Activated CD8-positive, alpha-beta memory T cell treated with anti-CD3 and anti-CD28 coated beads for 1 hour (primary cell): ENCODE measurements around the gene MEG3.

Experiments
- DNase-seq, 2 donors: peaks; one replicate each; pipeline ENCODE4 v3.0.0-alpha.2; 2020; ENCODE audit warnings: low read depth in 1 of 2; ENCODE audit errors: extremely low read depth in 1 of 2

Gene MEG3

DNA sequence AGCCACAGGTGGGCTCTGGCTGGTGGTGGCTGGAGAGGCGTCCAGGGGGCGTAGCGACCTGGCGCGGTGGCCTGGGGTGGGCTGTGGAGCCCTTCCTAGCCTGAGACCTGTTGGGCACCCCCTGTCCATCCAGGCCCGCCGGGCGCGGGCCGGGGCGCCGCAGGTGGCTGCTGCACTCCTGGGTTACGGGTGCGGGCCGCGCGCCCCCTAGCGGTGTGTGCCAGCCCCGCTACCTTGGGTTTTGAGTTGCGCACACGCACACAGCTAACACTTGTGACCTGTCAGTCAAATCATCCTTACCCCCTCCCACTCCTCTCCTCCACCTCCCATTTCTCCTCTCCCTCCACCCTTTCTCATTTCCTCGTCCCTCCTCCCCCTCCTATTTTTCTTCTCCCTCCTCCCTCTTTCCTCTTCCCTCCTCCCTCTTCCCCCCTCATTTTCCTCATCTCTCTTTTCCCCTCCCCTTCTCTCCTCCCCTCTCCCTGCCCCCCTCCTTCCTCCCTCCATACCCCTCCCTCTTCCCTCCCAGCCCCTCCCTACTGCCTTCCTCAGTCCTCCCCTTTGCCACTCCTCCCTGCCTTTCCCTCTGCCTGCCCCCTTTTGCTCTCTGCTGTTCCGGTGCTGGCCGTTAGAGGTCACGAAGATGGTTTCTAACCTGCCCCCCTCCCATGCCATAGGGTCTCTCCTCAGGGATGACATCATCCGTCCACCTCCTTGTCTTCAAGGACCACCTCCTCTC lies 2.3 kb downstream of the MEG3 start:
- DNase-seq: no peak

DNA sequence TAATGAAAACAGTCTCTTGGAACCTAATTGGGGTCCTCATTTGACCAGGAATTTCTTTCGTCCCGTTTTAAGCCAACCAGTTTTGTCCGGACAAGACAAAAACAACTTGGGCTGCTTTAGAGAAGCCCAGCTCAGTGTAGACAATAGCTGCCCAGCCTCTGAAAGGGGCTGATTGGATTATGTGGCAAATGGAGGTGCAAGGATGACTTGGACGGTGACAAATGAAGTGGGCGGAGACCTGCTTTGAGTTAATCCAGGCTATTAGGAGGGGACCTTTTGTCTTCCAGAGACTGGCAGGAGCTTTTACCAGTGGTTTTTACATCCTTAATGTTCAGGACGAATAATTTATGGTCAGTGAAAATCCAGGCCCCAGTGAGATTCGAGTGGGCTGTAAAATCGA lies 4.8 kb downstream of the MEG3 start:
- no peak for DNase-seq

DNA sequence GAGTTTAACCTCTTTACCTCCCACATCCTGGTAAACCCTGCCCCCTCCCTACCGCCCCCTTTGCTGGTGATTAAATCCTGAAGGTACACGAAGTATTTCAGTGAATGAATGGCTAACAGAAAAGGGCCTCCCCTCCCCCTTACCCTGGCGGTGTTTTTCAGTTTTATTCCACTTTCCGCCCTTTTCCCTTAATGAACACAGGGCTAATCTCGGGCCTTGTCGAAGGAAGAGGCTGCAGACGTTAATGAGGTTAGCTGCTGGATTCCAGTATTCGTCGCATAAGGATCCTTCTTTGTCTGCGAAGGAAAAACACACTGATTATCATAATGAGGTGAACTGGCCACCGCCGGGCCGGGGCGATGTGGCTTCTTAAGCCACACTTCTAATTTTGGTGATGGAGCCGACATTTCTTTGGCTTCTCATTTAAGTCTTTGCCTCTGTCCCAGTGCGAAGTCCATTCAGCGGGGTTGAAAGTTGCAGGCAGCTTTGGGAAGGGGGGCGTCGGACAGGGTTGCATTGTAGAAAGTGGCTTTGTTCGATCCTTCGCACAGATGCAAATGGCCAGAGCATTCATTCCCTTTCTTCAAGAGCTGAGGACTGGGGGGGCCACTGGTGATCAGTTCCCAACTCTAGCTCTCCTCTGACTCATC lies 6.5 kb downstream of the MEG3 start:
- DNase-seq: no peak

DNA sequence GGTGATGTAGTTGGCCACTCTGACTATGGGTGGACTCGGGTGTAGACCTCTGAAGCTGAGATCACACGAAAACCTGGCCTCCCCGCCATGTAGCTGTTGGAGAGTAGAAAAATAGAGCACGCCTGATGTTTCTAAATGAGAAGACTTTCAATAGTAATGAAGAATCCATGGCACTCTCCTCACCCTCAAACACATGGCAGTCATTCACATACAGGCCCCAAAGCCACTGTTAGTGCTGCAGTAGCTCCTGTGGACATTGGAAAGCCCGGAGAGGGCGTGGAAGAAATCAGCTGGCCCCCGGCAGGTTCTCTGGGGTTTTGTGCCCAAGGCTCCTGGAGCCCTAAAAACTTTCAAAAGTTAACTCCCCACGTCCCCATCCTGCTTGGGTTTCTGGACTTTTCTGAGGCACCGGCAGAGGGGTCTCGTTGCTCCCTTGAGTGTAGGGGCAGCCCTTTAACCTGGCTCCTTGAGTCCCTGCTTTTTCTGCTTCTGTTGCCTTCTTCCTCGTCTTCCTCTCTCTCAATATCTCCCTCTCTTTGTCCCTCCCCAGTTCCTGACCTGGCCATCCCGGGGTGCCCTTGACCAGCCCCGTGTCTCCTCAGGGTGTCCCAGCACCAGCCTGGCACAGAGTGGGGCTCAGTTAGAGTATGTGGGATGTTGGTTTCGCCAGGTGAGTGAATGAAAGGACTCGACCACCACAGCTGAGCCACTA lies 8.3 kb downstream of the MEG3 start:
- DNase-seq: no peak

DNA sequence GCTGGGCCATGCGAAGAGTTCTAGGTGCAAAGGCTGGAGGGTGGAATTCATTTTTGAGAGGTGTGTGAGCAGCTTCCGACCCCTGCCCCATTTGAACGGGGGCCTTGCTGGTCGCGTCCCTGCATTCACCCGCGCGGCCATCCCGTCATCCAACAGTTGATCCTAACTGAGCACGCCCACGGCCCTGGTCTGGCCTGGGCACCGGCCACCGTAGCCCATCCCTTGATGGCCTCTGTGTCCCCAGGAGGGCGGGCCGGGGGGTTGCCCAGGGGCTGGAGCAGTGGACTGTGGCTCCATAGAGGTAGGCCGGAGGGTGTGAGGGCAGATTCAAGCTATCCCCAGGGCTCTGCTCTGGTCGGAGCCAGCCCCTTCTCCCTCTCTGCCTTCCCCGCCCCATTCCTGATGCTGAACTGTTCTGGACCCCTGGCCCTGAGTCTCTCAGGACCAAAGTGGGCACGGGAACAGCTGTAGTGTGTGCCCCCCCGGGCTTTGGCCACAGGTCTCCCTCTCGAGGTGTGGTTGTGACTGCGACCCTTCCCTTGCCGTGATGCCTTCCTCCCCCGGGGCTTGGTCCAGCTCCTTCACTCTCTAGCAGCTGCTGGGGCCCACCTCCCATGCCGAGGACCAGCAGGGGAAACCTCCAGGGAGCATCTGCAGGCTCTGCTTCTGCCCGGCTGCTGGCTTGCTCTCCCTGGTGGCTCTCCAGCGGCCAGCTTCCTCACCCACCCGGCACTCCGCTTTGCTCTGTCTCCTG lies 9.1 kb downstream of the MEG3 start:
- DNase-seq: no peak

DNA sequence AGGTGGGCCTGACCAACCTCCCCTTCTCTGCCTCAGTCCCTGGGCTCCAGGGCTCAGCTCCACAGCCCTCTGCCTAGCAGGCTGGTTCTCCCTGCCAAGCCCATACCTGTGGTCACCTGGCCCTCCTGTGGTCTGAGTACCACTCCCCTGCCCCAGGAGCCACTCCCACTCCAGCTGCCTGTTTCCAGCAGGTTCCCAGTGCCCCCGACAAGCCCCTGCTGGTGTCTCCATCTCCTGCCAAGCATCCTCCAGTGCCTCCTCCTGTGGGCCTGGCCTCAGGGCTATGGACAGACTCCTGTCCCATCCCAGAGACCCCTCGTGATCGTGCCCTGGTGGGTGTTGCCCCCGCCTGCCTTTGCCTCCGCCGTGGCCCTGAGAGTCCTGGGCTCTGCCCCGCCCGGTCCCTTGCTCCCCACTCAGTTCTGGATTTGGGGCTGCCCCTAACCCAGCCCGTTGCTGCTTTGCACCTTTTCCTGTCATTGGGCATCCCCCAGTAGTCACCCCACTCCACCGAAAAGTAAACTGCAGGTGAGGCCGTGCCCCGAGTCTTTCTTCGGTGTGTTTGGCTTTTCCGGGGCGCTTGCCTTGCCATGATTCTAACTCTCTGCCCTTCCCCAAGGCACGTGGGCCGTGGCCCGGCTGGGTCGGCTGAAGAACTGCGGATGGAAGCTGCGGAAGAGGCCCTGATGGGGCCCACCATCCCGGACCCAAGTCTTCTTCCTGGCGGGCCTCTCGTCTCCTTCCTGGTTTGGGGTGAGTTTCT lies 9.8 kb downstream of the MEG3 start:
- DNase-seq: no peak

DNA sequence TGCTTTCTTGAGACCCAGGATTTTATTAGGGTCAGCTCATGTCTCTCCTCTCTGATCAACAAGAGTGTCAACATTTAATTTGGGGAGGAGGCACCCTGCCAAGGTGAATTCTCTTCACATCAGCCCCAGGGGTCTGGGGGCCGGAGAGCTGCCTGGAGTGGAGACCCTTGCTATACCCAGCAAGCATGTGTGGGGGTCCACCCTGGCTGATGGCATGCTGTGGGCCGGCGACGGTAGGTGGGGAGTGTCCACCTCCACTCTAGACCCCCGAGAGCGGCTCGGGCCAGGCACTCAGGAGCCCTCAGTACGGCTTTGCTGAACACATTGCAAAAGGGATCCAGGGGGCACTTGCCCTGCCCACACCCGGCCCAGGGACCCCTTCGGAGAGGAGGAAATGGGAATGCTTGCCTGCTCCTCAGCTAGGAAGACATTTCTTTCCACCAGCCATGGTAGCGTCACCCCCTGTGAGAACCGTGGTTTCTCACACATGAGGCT lies 10.4 kb downstream of the MEG3 start:
- no peak for DNase-seq

DNA sequence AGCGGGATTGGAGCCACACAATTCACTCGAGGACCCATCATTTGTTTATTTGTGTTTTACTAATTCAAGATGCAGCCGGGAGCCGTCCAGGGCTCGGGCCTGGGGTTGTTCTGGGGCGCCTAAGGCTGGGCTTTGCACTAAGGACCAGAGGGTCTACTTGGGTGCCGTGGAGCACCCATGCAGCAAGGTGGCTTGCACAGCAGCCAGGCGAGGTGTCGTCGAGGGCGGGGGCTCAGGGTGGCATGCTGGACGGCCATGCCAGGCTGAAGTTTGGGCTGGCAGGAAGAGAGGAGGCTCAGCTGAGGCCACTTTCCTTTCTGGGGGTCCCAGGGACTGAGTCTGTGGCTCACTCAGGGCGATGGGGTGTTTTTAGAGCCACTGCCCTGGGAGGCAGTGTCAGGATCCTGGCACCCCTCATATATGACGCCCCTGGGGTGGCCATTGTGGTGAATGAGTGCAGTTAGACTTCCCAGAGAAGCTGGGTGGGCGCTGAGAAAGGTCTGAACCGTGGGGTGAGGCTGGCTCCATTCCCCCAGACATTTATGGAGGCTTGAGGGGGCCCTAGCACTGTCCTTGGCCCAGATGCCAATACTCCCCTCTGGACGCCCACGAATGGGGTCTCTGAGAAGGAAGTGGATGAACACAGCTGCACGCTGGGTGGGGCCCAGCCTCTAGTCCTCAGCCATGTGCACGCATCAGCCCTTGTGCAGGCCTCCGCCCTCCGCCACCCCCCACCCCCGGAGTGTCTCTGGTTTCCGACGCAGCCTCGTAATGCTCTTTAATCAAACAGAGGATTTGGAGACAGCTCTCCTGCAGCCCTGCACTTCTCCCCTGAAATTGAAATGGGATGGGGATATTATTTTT lies 11.3 kb downstream of the MEG3 start:
- no peak for DNase-seq

DNA sequence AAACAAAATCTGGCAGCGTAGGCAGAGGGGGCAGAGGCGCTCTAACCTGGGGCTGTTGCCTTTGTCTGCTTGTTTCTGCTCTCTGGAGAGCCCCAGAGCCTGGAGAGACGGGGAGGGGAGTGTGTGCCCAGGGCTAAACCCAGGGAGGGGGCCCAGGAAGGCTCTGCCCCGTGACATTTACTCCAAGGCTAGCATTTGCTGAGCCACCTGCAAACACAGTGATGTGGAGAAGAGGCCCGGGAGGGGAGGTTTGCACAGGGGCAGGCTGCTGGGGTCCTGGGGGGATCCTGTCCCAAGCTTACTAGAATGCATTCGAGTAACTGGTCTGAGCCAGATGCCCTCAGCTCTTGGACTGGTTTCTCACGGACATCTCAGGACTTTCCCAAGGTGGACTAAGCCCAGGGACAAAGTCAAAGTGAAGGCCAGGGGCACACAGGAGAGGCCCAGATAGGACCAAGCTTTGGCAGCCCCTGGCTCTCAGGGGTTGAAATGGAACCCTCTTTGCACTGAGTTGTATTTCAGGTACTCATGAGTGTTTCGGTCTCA lies 12.0 kb downstream of the MEG3 start:
- DNase-seq: no peak

DNA sequence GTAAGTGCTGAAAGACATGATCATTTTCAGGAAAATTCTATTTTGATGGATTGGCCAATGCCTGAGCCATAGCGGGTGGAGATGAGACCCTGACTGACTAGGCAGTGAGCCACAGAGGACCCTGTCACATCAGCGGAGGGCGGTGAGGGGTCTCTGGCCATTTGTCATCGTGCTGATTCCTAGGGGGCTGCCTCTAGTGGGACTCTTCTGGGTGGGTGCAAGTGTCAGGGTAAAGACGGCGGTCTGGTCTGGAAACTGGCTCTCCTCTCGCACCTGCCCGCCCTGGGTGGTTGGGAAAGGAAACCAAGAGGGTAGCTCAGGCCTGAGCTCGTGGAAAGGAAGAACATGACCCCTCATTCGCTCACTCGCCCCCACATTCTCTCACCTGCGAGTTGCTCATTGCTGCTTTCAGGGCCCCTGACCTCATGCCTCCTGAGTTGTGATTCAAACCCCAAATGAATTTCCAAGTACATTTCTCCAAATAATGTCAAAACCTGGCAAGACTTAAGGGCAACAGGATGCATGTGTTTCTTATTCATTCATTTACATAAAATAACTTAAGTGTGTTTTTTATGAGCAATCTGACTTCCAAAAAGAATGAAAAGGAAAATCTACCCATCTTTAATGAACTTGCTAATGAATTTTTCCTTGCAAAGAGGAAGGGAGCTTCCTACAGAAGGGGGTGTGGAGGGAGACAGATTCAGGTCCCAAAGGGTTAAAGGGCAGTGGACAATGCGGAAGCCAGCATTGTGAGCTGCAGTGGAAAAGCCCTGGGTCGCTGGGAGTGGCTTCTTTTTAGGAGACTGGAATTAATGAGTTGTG lies 12.8 kb downstream of the MEG3 start:
- no peak for DNase-seq

DNA sequence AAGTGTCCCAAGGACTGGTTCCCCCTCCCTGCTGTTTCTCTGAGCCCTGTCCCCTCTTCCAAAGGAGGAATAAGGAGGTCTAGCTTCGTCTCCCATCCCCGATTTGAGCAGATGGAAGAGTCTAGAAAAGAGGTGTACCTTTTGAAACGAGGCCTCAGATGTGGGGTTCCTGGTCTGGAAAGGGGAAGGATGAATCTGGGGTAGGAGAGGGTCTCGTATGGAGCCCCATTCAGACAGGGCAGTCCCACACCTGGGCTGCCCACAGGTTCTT lies 13.3 kb downstream of the MEG3 start:
- DNase-seq: no peak

DNA sequence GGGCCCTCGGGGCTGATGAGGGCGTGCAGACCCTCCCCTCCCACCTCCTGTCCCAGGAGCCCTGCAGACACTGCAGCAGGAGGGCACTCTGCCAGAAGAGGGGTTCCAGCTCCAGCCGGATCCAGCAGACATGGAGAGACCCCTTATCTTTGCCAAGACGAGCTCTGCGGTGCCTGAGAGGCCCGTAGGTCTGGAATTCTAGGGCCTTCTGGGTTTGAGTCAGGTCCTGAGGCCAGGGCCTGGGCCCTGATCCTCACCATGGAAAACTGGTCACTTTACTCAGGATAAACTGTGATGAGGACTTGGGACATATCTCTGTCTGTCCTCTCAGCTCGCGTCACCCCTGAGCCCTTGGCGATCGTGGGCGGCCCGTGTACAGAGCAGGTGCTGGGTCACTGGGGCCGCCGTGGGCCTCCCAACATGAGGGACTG lies 13.8 kb downstream of the MEG3 start:
- DNase-seq: no peak

DNA sequence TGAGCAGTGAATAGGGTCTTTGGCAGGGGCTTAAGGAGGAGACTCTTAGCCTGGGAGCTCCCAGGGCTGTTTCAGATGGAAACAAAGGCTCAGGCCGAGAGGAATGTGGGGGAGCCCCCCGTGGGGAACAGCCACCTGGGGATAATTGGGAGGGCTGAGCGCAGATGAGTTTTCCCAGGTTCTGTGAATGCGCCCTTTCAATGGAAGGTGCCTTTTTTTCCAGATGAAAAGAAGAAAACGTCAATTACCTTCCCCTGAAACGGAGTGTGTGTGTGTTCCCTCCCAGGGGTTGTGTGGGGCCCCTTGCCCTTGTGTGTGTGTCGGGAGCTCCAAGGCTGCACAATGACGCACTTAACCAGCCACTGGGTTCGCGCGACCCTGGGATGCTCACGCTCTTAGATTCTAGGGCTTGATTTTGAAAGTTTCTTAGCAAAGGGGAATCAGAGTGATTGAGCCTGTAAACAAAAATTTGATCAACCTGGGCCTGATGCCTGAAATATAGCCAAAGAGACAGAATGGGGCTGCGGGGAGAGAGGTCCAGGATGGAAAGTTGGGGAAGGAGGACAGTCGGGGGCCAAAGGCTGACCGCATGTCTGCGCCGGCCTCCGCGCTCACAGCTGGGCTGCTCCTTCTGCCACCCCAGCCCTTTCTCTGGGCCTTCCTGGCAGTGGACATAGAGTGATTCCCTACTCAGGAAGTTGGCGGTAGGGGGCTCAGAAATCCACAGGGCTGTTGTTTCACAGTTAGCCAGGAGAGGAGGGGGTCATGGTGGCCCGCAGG lies 14.6 kb downstream of the MEG3 start:
- no peak for DNase-seq

DNA sequence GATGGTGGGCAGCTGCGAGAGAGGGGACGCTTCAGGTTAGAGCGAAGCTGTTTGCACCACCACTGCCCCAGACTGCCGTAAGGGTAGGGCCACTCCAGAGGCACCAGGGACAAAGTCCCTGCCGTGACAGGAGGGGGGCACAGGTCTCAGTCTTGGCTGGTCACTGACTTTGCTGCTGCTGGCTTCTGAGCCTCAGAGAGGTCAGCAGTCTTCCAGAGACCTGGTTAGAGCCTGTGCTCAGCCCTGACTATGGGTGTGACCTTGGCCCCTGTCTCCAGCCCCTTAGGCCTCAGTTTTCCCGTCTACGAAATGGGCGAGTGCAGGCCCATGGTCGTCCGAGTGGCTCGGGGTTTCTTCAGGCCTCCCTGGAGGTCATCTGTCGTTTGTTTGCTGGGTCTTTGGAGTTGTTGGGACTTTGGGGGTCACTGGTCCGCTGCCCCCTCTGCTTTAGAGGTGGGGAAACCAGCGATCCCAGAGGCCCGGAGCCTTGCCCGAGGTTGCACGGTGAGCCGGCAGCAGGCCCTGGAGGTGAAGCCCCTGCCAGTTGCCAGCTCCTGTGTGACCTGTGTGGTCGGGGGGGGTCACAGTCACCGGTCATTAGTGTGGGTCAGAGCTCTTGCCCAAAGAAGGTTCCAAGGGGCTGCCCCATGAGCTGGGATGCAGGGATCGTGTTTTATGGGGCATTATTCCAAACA lies 15.3 kb downstream of the MEG3 start:
- DNase-seq: no peak

DNA sequence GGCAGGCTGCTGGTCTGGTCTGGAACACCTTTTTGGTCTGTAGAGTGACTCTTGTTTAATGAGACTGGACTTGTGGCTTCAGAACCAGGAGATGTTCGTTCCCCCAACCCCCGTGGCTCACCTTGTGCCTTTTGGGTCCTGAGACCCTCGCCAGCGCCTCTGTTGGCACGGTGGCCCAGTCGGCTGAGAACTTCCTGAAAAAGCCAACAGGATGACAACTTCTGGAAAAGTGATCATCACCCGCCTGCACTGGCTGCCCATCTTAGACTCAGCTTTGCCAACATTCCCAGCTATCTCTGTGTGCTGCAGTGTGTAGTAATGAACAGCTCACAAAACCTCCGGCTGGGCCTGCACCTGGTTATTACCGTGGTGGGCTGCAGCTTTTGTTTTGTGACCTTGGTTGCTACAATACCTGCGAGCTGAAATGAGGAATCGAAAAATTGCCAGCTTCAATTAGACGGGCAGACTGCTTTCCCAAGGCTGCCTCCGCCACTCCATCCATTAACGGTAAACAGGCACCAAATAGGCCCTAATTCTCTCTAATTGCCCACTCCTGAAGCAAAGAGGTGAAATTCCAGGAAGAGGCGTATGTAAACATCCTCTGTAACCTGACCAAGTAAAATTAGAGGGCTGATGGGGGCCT lies 16.0 kb downstream of the MEG3 start:
- DNase-seq: no peak

DNA sequence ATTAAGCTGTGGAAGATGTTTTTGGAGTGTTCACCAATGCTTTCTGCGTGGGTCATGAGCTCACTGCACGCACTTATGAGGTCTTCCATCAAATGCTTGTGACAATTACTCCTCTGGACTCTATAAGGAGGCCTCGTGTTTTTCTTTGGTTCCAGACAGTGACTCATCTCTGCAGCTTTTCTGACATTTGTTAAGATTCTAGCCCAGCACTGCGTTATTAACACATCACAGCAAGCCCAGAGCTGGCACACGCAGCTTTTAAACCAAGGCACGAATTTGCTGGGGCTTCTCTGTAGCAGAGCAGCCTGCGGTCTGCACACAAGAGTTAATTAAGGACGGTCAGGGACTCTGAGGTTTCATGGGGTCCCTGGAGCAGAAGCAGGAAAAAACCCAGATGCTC lies 16.9 kb downstream of the MEG3 start:
- DNase-seq: no peak

DNA sequence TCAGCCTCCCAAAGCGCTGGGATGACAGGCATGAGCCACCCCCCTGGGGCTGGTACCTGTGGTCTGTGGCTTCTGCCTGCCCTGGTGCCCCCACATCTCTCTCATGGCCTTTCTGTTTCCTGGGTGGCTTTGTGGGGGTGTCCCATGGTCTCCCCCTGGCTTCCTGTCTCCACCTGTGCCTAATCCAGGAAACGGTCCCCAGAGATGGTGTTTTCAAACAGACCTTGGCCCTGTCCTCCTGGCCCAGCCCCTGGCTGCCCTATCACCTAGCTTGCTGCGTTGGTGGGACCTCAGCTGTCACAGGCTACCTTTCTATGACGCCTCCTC lies 18.1 kb downstream of the MEG3 start:
- DNase-seq: no peak
